ENCODE data around the gene MFAP5. TPM values are rescaled to one million over a fixed set of nuclear protein-coding genes. Genes with fewer than 3 reads are reported as not detected.

Gene MFAP5
- total RNA-seq, 2 donors from 2014 or later, result 2.8 to 13.4 TPM

DNA sequence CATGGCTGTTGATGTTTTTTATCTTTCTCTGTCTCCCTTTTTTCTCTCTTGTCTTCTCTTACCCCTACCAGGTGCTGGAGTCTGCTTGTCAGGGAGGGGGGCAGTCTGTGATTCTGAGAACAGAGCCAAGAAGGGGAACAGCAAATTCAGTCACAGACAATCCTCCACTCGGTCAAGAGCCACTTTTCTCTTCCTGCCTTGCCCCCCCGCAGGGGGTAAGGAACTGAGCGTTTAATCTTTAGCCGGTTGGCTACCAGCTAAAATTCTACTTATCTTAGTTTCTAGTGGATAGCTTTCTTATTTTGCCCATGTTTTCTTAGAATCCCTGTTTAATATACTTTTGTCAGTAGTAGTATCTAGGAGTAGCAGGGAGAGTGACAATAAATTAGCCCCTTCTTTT, 37.1 kb upstream of the MFAP5 start:
- DNase-seq (ENCODE audit: low spot score), result no peak
- Histone ChIP-seq H3K4me1 (replicated peaks) (no peaks in the 10 kb centered on the region), H3K27ac (no peak overlapping the region), H3K27me3 (replicated peaks; ENCODE audit: insufficient read depth) (no peaks in the 10 kb centered on the region), H3K36me3 (no peaks in the 10 kb centered on the region), H3K4me3 (no peak overlapping the region), H3K9me3 (no peaks in the 10 kb centered on the region)
- WGBS, result 36% methylated on average over 4 of the region's 4 CpGs
- TF ChIP-seq, protein P1, sequence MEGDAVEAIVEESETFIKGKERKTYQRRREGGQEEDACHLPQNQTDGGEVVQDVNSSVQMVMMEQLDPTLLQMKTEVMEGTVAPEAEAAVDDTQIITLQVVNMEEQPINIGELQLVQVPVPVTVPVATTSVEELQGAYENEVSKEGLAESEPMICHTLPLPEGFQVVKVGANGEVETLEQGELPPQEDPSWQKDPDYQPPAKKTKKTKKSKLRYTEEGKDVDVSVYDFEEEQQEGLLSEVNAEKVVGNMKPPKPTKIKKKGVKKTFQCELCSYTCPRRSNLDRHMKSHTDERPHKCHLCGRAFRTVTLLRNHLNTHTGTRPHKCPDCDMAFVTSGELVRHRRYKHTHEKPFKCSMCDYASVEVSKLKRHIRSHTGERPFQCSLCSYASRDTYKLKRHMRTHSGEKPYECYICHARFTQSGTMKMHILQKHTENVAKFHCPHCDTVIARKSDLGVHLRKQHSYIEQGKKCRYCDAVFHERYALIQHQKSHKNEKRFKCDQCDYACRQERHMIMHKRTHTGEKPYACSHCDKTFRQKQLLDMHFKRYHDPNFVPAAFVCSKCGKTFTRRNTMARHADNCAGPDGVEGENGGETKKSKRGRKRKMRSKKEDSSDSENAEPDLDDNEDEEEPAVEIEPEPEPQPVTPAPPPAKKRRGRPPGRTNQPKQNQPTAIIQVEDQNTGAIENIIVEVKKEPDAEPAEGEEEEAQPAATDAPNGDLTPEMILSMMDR (IDR thresholded peaks at IDR 0.05), result no peak
- TF ChIP-seq POLR2AphosphoS5 (IDR thresholded peaks at IDR 0.05) (no peak), POLR2A (IDR thresholded peaks at IDR 0.05) (no peak)
- intact Hi-C loops (cut with DNase I), result loop anchor here (5.0 kb wide), 1 partner anchor 213 kb away; the partner anchor contains the start of gene PHC1

DNA sequence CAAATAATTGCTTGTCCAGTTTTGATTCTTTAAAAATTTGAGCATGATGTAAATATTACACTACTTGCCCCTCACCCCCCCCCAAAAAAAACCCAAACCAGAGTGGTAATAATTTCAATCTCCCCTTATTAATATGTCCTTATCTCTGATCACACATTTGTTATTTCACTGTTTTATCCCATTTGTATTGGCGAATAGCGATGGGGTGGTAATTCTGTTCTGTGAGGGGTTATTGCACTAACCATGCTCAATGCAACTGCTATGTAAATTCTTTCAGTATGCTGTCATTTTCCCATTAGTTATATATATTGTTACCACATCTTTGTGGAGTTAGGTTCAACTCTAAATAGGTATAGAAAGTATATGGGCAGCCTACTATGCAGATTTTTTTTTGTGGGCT, 36.3 kb upstream of the MFAP5 start:
- no peak for DNase-seq (ENCODE audit: low spot score)
- intact Hi-C loops (cut with DNase I), result no loop called here
- H3K4me3 ChIP-seq, result peak overlapping the region; percentile 98 to 99
- TF ChIP-seq POLR2AphosphoS5 (IDR thresholded peaks at IDR 0.05), result no peak
- no peak for TF ChIP-seq POLR2A (IDR thresholded peaks at IDR 0.05)
- TF ChIP-seq, protein P1 (IDR thresholded peaks at IDR 0.05), result no peak
- no peaks in the 10 kb centered on the region for H3K36me3 ChIP-seq
- H3K4me1 ChIP-seq (replicated peaks), result no peaks in the 10 kb centered on the region
- peak overlapping the region in 1 of 2 donors; percentile 24 for H3K27ac ChIP-seq
- no peaks in the 10 kb centered on the region for H3K9me3 ChIP-seq
- H3K27me3 ChIP-seq (replicated peaks; ENCODE audit: insufficient read depth), result no peaks in the 10 kb centered on the region
- WGBS, result 18% methylated on average over 2 of the region's 2 CpGs

GRCh38 chr12:8698132-8698851, 35.7 kb upstream of the MFAP5 start:
- TF ChIP-seq POLR2A (IDR thresholded peaks at IDR 0.05), result no peak
- TF ChIP-seq POLR2AphosphoS5 (IDR thresholded peaks at IDR 0.05), result no peak
- TF ChIP-seq, protein P1 (IDR thresholded peaks at IDR 0.05), result no peak
- no peaks in the 10 kb centered on the region for H3K4me1 ChIP-seq (replicated peaks)
- no peaks in the 10 kb centered on the region for H3K36me3 ChIP-seq
- peak overlapping the region; percentile 91 to 93 for H3K27ac ChIP-seq
- under 1% methylated on average over 70 of the region's 85 CpGs for WGBS
- intact Hi-C loops (cut with DNase I), result no loop called here
- H3K9me3 ChIP-seq, result no peaks in the 10 kb centered on the region
- H3K4me3 ChIP-seq, result peak overlapping the region; percentile 98 to 99
- H3K27me3 ChIP-seq (replicated peaks; ENCODE audit: insufficient read depth), result no peaks in the 10 kb centered on the region
- DNase-seq (ENCODE audit: low spot score), result peak; percentile 19

DNA sequence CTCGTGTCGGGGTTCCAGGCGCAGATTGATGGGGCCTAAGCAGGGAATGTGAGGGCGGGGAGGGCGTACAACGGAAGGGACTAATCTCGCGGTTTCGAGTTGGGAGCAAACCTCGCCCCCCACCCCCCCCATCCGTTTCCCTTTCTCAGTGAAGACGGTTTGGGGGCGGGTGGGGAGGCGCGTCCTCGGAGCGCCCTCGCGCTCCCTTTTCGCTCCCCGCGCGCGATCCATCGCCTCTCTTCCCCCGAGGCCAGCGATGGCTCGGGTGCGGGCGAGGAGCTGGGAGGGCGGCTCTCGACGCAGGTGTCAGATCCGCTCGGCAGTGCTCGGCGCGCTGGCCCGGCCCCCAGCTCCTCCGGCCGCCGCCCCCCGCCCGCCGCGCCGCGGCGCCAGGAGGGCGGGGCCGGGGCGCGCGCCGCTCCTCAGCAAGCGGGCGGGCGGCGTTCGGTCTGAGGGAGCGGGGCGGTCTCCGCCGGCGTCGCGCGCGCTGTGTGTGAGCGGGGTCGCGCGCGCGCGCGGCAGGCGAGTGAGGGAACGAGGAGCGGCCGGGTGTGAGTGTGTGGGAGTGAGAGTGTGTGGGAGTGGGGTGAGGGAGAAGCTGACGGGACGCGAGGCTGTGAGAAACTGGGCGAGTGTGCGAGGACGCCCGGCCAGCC, 35.0 kb upstream of the MFAP5 start, which contains the start of gene RIMKLB:
RIMKLB (plus strand) TSS at position 516 of the 656 bp plus-strand sequence. CDS start 15,876 bp downstream, outside the sequence.
- peak within 1 kb of the TSS; percentile 91 to 93 for H3K27ac ChIP-seq
- DNase-seq (ENCODE audit: low spot score), result peak; percentile 81
- H3K9me3 ChIP-seq, result no peaks in the 10 kb centered on the region
- no peaks in the 10 kb centered on the region for H3K27me3 ChIP-seq (replicated peaks; ENCODE audit: insufficient read depth)
- WGBS, result 0% methylated on average over 70 of the region's 88 CpGs
- H3K36me3 ChIP-seq, result no peaks in the 10 kb centered on the region
- intact Hi-C loops (cut with DNase I), result no loop called here
- H3K4me3 ChIP-seq, result peak within 1 kb of the TSS; percentile 98 to 99
- peak; percentile 58 for TF ChIP-seq POLR2A (IDR thresholded peaks at IDR 0.05)
- TF ChIP-seq, protein P1 (IDR thresholded peaks at IDR 0.05), result no peak
- peaks cover 3% of the 10 kb centered on the region for H3K4me1 ChIP-seq (replicated peaks)
